Fibroblast of lung (primary cell): ENCODE measurements around the gene CEP120. TPM values are rescaled to one million over a fixed set of nuclear protein-coding genes. Genes with fewer than 3 reads are reported as not detected.
"Not testable (repeated sequence)": the region's sequence is repeated elsewhere in the genome, so short reads cannot be mapped to it uniquely, and the experiment has no call there.

ENCODE experiments used
- DNase-seq, 2 donors: peaks; one replicate each; pipeline versions ENCODE4 v3.0.0 to v3.0.0-alpha.2; 2010; ENCODE audit warnings: low read depth in 2 of 2
- H2AFZ ChIP-seq: 2 replicates; pipeline ENCODE4 v1.5.1; 2012; ENCODE audit warnings: low read length, control low read depth, inconsistent platforms
- H3K27ac ChIP-seq: 2 replicates; pipeline ENCODE4 v1.5.1; 2011; ENCODE audit warnings: low read length, control low read depth; ENCODE audit not compliant: insufficient read depth
- H3K27me3 ChIP-seq: 2 replicates; pipeline ENCODE4 v1.5.1; 2011; ENCODE audit warnings: mild to moderate bottlenecking, low read length; ENCODE audit not compliant: control insufficient read depth, insufficient read depth
- H3K36me3 ChIP-seq: 2 replicates; pipeline ENCODE4 v1.5.1; 2011; ENCODE audit warnings: low read length; ENCODE audit not compliant: control insufficient read depth, insufficient read depth
- H3K4me1 ChIP-seq: 2 replicates; pipeline ENCODE4 v1.5.1; 2011; ENCODE audit warnings: low read length; ENCODE audit not compliant: control insufficient read depth, insufficient read depth; ENCODE audit errors: extremely low read depth
- H3K4me2 ChIP-seq: 2 replicates; pipeline ENCODE4 v1.5.1; 2011; ENCODE audit warnings: low read length, control low read depth; ENCODE audit not compliant: insufficient read depth; ENCODE audit errors: extremely low read depth
- H3K4me3 ChIP-seq, 4 experiments: fragments of 200-600 bp in 1 of 4; sonication (generic) in 1 of 4; replicated peaks in 1 of 4; 2 replicates each; pipeline ENCODE4 v1.5.1; 2011 to 2016; ENCODE audit warnings: low read length in 4 of 4, low read depth in 3 of 4, mild to moderate bottlenecking in 3 of 4, control low read depth in 2 of 4, inconsistent platforms in 1 of 4, mixed read lengths in 1 of 4; ENCODE audit not compliant: insufficient read depth in 1 of 4; ENCODE audit errors: control extremely low read depth in 1 of 4
- H3K79me2 ChIP-seq: 2 replicates; pipeline ENCODE4 v1.5.1; 2012; ENCODE audit warnings: mild to moderate bottlenecking, low read length, inconsistent platforms; ENCODE audit not compliant: control insufficient read depth, insufficient read depth
- H3K9ac ChIP-seq: 2 replicates; pipeline ENCODE4 v1.5.1; 2011; ENCODE audit warnings: mild to moderate bottlenecking, low read length, control low read depth; ENCODE audit not compliant: insufficient read depth
- H3K9me3 ChIP-seq: 2 replicates; pipeline ENCODE4 v1.5.1; 2012; ENCODE audit warnings: low read depth, low read length; ENCODE audit not compliant: control insufficient read depth, insufficient read depth
- H4K20me1 ChIP-seq: 2 replicates; pipeline ENCODE4 v1.5.1; 2011; ENCODE audit warnings: low read length; ENCODE audit not compliant: control insufficient read depth, insufficient read depth; ENCODE audit errors: extremely low read depth
- CTCF ChIP-seq, 2 donors: IDR thresholded peaks in 1 of 2; conservative IDR thresholded peaks in 1 of 2; 1 replicate in 1 of 2; 2 replicates in 1 of 2; pipeline ENCODE4 v1.5.1; 2011 to 2012; ENCODE audit warnings: low read length in 2 of 2, control low read depth in 1 of 2, inconsistent platforms in 1 of 2, low read depth in 1 of 2, mild to moderate bottlenecking in 1 of 2
- EZH2 ChIP-seq: IDR thresholded peaks from 2 replicates; pipeline ENCODE4 v1.5.1; 2012; ENCODE audit warnings: low read length, control low read depth, mild to moderate bottlenecking; ENCODE audit errors: missing control alignments
- polyA plus RNA-seq, 2 donors: library from polyadenylated mRNA; depleted of rRNA in 1 of 2; stranded (reverse) in 1 of 2; unstranded in 1 of 2; fragments of >200 nt; gene quantifications; 2 replicates each; pipeline ENCODE4 v1.2.1, GENCODE V29; 2011 to 2012; ENCODE audit warnings: missing spikeins in 1 of 2
- total RNA-seq: library from RNA; depleted of rRNA; stranded (reverse); fragments of >200 nt; gene quantifications from 2 replicates; pipeline ENCODE4 v1.2.1, GENCODE V29; 2014

CEP120 gene
- total and polyA plus RNA-seq, 2 donors (not counting 1 experiment from before 2014, with no cell fraction given) = 14.8 to 22.3 TPM

GRCh38 chr5:123344816-123345426 is 78.3 kb downstream of the CEP120 start:
- no peak for TF ChIP-seq EZH2
- peak; percentile 80 to 85 for TF ChIP-seq CTCF (conservative IDR thresholded peaks at IDR 0.05 in 1 of 2, IDR thresholded peaks at IDR 0.05 in 1 of 2; ENCODE audit: low read depth in 1 of 2, low read length in 2 of 2)
- H3K9ac ChIP-seq = no peak overlapping the region
- no peak overlapping the region for H3K27ac ChIP-seq
- H3K79me2 ChIP-seq = no peaks in the 10 kb centered on the region
- H3K36me3 ChIP-seq = no peaks in the 10 kb centered on the region
- H3K27me3 ChIP-seq = no peaks in the 10 kb centered on the region
- no peaks in the 10 kb centered on the region for H3K9me3 ChIP-seq
- no peaks in the 10 kb centered on the region for H3K4me1 ChIP-seq
- DNase-seq = peak; percentile 36 to 77
- H2AFZ ChIP-seq = no peak overlapping the region
- no peak overlapping the region for H3K4me3 ChIP-seq
- no peak overlapping the region for H3K4me2 ChIP-seq
- H4K20me1 ChIP-seq = no peaks in the 10 kb centered on the region

DNA sequence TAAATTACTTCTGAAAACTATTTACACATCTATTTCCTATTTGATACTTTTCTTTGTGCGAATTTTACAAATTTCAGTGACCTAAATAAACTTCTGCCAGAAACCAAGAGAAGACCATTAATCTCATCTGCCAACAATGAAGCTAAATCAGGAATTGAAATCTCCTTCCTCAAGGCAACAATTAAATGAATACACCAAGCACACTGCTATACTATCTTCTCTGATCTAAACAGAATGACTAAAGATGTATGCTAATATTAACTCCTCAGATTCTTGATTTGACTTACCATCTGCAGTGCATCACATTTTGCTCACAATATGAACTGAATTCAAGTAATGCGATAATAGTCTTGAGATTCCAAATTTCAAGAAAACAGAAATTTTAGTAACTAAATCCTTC is 82.3 kb downstream of the CEP120 start:
- Histone ChIP-seq H2AFZ (no peak overlapping the region), H3K9me3 (no peaks in the 10 kb centered on the region), H3K4me3 (no peak overlapping the region), H3K27me3 (no peaks in the 10 kb centered on the region), H3K4me2 (no peak overlapping the region), H4K20me1 (no peaks in the 10 kb centered on the region), H3K27ac (no peak overlapping the region), H3K36me3 (no peaks in the 10 kb centered on the region), H3K4me1 (no peaks in the 10 kb centered on the region), H3K79me2 (no peaks in the 10 kb centered on the region), H3K9ac (no peak overlapping the region)
- TF ChIP-seq CTCF (conservative IDR thresholded peaks at IDR 0.05 in 1 of 2, IDR thresholded peaks at IDR 0.05 in 1 of 2; ENCODE audit: low read depth in 1 of 2, low read length in 2 of 2) (no peak), EZH2 (no peak)
- DNase-seq = no peak

DNA sequence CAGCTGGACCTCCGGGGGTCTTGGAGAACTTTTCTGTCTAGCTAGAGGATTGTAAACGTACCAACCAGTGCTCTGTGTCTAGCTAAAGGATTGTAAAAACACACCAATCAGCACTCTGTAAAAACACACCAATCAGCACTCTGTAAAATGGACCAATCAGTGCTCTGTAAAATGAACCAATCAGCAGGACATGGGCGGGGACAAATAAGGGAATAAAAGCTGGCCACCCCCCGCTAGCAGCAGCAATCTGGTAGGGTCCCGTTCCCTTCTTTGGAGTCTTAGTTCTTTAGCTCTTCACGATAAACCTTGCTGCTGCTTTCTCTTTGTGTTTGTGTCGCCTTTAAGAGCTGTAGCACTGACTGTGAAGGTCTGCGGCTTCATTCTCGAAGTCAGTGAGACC is 114.8 kb downstream of the CEP120 start:
- not testable (repeated sequence) for H3K27me3 ChIP-seq, H3K9ac ChIP-seq, H3K36me3 ChIP-seq, H3K4me2 ChIP-seq, H3K9me3 ChIP-seq, H3K4me1 ChIP-seq, H4K20me1 ChIP-seq, DNase-seq, H2AFZ ChIP-seq, H3K27ac ChIP-seq, H3K4me3 ChIP-seq, H3K79me2 ChIP-seq
